Measurements from ENCODE around the gene FARP1. TPM values are rescaled to one million over a fixed set of nuclear protein-coding genes. Genes with fewer than 3 reads are reported as not detected.

FARP1 gene
- total and polyA plus RNA-seq, 2 of the 13 experiments (the other 11 are each of a cell fraction or from before 2014, with no cell fraction given) = 70.6 to 126 TPM

DNA sequence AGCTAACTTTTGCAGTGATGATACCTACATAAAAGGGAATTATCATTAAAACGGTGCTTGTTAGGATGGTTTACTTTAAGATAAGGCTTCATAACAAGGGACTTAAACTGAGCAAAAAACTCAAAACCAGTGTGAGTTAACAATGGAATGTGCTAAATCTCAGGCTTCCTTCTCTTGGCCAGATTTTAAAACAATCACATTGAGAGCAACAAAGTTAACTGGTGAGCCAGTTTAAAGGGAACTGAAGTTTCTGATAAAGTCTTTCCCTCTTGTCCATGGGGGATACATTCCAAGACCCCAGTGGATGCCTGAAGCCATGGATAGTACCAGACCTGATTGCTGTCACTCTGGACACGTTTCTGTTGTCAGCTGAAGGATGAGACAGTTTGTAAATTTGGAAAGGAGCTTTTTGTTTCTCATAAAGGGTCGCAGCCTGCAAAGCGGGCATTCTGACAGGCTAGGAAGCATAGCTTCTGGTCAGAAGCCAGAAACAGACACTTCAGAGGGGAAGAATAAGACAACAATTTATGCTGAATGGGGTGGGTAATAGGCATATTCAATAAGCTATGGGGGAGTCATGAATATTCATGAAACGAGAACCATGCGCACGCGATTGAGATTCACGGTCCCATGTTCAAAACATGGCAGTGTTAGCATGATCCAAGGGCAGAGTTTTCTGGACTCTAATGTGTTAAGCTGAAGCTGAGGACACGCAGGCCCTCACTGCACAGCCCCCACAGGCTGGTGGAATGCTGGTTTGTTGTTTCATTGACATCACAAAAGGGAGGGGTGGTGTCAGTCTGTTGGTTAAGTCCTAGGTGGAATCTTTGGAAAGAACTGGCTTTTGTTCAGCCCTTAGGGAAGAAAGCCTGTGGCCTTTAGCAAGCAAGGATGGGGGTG, 184.7 kb downstream of the FARP1 start (continued):
- TF ChIP-seq, protein P1, sequence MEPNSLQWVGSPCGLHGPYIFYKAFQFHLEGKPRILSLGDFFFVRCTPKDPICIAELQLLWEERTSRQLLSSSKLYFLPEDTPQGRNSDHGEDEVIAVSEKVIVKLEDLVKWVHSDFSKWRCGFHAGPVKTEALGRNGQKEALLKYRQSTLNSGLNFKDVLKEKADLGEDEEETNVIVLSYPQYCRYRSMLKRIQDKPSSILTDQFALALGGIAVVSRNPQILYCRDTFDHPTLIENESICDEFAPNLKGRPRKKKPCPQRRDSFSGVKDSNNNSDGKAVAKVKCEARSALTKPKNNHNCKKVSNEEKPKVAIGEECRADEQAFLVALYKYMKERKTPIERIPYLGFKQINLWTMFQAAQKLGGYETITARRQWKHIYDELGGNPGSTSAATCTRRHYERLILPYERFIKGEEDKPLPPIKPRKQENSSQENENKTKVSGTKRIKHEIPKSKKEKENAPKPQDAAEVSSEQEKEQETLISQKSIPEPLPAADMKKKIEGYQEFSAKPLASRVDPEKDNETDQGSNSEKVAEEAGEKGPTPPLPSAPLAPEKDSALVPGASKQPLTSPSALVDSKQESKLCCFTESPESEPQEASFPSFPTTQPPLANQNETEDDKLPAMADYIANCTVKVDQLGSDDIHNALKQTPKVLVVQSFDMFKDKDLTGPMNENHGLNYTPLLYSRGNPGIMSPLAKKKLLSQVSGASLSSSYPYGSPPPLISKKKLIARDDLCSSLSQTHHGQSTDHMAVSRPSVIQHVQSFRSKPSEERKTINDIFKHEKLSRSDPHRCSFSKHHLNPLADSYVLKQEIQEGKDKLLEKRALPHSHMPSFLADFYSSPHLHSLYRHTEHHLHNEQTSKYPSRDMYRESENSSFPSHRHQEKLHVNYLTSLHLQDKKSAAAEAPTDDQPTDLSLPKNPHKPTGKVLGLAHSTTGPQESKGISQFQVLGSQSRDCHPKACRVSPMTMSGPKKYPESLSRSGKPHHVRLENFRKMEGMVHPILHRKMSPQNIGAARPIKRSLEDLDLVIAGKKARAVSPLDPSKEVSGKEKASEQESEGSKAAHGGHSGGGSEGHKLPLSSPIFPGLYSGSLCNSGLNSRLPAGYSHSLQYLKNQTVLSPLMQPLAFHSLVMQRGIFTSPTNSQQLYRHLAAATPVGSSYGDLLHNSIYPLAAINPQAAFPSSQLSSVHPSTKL (CRISPR knock-in tag; IDR thresholded peaks at IDR 0.05) = no peak
- TF ChIP-seq NFKBIZ (CRISPR knock-in tag; IDR thresholded peaks at IDR 0.05) = no peak
- TF ChIP-seq MAF1 (CRISPR knock-in tag; IDR thresholded peaks at IDR 0.05; ENCODE audit: borderline replicate concordance) = no peak
- peak; percentile 52; the same call in 1 of the 2 replicates for TF ChIP-seq SOX5 (CRISPR knock-in tag; IDR thresholded peaks at IDR 0.05; ENCODE audit: borderline replicate concordance)
- TF ChIP-seq SRSF9 (IDR thresholded peaks at IDR 0.05; ENCODE audit: borderline replicate concordance, insufficient read depth, low read depth, low read length, poor library complexity, severe bottlenecking) = no peak
- peak in 1 of 2 experiments; percentile 16; a peak in 2 of 4 replicates for TF ChIP-seq EP300 (IDR thresholded peaks at IDR 0.05; ENCODE audit: low read depth in 2 of 2, low read length in 2 of 2)
- no peak for TF ChIP-seq EP300 (CRISPR knock-in tag; IDR thresholded peaks at IDR 0.05; ENCODE audit: borderline replicate concordance)
- TF ChIP-seq XBP1 (CRISPR knock-in tag; IDR thresholded peaks at IDR 0.05) = no peak
- TF ChIP-seq HHEX (CRISPR knock-in tag; IDR thresholded peaks at IDR 0.05) = no peak
- no peak for TF ChIP-seq ZNF432 (CRISPR knock-in tag; IDR thresholded peaks at IDR 0.05; ENCODE audit: borderline replicate concordance)
- no peak for TF ChIP-seq JUN (CRISPR knock-in tag; IDR thresholded peaks at IDR 0.05)
- TF ChIP-seq, protein P2, sequence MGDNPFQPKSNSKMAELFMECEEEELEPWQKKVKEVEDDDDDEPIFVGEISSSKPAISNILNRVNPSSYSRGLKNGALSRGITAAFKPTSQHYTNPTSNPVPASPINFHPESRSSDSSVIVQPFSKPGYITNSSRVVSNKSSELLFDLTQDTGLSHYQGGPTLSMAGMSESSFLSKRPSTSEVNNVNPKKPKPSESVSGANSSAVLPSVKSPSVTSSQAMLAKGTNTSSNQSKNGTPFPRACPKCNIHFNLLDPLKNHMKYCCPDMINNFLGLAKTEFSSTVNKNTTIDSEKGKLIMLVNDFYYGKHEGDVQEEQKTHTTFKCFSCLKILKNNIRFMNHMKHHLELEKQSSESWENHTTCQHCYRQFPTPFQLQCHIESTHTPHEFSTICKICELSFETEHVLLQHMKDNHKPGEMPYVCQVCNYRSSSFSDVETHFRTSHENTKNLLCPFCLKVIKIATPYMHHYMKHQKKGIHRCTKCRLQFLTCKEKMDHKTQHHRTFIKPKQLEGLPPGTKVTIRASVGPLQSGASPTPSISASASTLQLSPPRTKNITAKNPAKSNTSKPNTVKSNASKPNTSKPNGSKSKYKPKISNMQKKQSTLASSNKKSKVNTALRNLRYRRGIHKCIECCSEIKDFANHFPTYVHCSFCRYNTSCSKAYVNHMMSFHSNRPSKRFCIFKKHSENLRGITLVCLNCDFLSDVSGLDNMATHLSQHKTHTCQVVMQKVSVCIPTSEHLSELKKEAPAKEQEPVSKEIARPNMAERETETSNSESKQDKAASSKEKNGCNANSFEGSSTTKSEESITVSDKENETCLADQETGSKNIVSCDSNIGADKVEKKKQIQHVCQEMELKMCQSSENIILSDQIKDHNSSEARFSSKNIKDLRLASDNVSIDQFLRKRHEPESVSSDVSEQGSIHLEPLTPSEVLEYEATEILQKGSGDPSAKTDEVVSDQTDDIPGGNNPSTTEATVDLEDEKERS (CRISPR knock-in tag; IDR thresholded peaks at IDR 0.05) = no peak
- TF ChIP-seq GATAD2A (CRISPR knock-in tag; IDR thresholded peaks at IDR 0.05) = peak; percentile 49; the same call in 1 of the 2 replicates
- TF ChIP-seq MZF1 (CRISPR knock-in tag; IDR thresholded peaks at IDR 0.05; ENCODE audit: borderline replicate concordance) = no peak
- TF ChIP-seq, protein P3, sequence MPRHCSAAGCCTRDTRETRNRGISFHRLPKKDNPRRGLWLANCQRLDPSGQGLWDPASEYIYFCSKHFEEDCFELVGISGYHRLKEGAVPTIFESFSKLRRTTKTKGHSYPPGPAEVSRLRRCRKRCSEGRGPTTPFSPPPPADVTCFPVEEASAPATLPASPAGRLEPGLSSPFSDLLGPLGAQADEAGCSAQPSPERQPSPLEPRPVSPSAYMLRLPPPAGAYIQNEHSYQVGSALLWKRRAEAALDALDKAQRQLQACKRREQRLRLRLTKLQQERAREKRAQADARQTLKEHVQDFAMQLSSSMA (CRISPR knock-in tag; IDR thresholded peaks at IDR 0.05) = no peak
- TF ChIP-seq HOXD1 (CRISPR knock-in tag; IDR thresholded peaks at IDR 0.05) = no peak
- TF ChIP-seq POLR2A (IDR thresholded peaks at IDR 0.05; ENCODE audit: insufficient read depth in 1 of 2, low read depth in 2 of 2, low read length in 2 of 2) = no peak
- no peak for TF ChIP-seq ZC3H13 (CRISPR knock-in tag; IDR thresholded peaks at IDR 0.05)
- TF ChIP-seq, protein P4, sequence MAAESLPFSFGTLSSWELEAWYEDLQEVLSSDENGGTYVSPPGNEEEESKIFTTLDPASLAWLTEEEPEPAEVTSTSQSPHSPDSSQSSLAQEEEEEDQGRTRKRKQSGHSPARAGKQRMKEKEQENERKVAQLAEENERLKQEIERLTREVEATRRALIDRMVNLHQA (CRISPR knock-in tag; IDR thresholded peaks at IDR 0.05) = no peak
- TF ChIP-seq, protein P5, sequence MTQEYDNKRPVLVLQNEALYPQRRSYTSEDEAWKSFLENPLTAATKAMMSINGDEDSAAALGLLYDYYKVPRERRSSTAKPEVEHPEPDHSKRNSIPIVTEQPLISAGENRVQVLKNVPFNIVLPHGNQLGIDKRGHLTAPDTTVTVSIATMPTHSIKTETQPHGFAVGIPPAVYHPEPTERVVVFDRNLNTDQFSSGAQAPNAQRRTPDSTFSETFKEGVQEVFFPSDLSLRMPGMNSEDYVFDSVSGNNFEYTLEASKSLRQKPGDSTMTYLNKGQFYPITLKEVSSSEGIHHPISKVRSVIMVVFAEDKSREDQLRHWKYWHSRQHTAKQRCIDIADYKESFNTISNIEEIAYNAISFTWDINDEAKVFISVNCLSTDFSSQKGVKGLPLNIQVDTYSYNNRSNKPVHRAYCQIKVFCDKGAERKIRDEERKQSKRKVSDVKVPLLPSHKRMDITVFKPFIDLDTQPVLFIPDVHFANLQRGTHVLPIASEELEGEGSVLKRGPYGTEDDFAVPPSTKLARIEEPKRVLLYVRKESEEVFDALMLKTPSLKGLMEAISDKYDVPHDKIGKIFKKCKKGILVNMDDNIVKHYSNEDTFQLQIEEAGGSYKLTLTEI (CRISPR knock-in tag; conservative IDR thresholded peaks at IDR 0.05) = no peak

Data from HepG2 (cell line).